Gastroesophageal sphincter (tissue), 3 donors: ENCODE measurements around the gene INSIG1.

ENCODE experiments used
- POLR2A ChIP-seq, 2 donors: fragments of 450-650 bp; IDR thresholded peaks; one replicate each; pipeline ENCODE4 v1.6.1; 2017; ENCODE audit warnings: antibody characterized with exemption in 2 of 2, mild to moderate bottlenecking in 2 of 2, moderate library complexity in 1 of 2
- POLR2AphosphoS5 ChIP-seq: sonication (generic); formaldehyde crosslinking; IDR thresholded peaks from one replicate; pipeline ENCODE4 v1.6.1; 2017; ENCODE audit warnings: antibody characterized with exemption
- TF ChIP-seq, protein P1 (sequence below), 4 experiments: fragments of 200-600 bp in 2 of 4; fragments of 450-650 bp in 2 of 4; sonication (generic) in 1 of 4; IDR thresholded peaks; one replicate each; pipeline ENCODE4 v1.5.1; 2017 to 2019; ENCODE audit warnings: antibody characterized with exemption in 4 of 4, mild to moderate bottlenecking in 2 of 4, moderate library complexity in 2 of 4

DNA sequence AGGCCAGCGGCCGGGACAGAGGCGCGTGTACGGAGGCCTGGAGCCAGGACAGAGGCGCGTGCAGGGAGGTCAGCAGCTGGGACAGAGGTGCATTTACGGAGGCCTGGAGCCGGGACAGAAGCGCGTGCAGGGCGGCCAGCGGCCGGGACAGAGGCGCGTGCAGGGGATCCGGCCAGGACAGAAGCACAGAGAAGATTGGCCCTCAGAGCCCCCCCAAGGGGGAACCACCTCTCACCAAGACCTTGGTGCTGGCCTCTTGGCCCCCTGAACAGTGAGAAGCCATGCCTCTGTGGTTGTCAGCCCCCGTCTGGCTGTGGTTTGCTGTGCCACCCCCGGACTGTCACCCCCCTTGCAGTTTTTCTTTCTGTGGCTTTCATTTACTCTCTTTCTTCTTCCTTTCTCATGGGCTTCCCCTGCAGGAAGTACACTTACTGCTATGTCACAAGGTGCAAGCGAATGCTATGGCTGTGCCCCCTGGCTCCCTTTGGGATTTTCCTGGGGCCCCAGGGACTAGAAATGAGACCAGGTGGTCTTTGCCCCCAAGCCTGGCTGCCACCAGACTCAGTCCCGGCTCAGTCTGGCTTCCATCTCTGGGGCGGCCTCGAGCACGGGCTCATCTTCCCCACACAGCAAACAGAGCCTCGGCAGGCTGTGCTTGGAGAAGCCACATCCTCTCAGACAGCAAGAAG lies 41.1 kb downstream of the INSIG1 start:
- TF ChIP-seq POLR2AphosphoS5 (no peak), POLR2A (IDR thresholded peaks at IDR 0.05) (no peak)
- TF ChIP-seq, protein P1, sequence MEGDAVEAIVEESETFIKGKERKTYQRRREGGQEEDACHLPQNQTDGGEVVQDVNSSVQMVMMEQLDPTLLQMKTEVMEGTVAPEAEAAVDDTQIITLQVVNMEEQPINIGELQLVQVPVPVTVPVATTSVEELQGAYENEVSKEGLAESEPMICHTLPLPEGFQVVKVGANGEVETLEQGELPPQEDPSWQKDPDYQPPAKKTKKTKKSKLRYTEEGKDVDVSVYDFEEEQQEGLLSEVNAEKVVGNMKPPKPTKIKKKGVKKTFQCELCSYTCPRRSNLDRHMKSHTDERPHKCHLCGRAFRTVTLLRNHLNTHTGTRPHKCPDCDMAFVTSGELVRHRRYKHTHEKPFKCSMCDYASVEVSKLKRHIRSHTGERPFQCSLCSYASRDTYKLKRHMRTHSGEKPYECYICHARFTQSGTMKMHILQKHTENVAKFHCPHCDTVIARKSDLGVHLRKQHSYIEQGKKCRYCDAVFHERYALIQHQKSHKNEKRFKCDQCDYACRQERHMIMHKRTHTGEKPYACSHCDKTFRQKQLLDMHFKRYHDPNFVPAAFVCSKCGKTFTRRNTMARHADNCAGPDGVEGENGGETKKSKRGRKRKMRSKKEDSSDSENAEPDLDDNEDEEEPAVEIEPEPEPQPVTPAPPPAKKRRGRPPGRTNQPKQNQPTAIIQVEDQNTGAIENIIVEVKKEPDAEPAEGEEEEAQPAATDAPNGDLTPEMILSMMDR (IDR thresholded peaks at IDR 0.05), result no peak
